GM21529 (cell line): ENCODE data around the gene CTBP1.

Experiments used
- ATAC-seq: cut with Tn5 transposase; IDR thresholded peaks from one replicate; pipeline ENCODE4 v1.9.1; 2021; ENCODE audit not compliant: unreplicated experiment

The CTBP1 gene

GRCh38 chr4:1211891-1212545 is 36.9 kb downstream of the CTBP1 start:
- ATAC-seq, result no peak

DNA sequence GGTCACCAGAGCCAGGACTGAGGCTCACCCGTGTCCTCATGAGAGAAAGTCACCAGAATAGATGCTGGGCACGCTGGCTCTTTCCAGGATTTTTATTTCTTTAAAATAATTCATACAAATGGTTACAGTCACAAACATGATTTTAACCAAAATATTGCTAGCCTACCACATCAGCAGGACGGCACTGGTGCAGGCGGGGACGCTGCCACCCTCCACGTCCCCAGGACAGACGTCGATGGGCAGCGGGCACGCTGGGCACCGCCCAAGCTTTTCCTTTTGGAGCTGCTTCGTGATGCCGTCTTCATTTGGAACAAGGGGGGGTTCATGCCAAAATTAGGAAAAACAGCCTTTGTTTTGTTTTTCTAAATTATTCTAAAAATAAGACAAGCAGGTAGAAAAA is 37.6 kb downstream of the CTBP1 start:
- ATAC-seq, result no peak

- no peak for ATAC-seq
These were observed 38.0 kb downstream of the CTBP1 start for GRCh38 chr4:1210971-1211370.

GRCh38 chr4:1210241-1210841 is 38.6 kb downstream of the CTBP1 start:
- ATAC-seq, result no peak

DNA sequence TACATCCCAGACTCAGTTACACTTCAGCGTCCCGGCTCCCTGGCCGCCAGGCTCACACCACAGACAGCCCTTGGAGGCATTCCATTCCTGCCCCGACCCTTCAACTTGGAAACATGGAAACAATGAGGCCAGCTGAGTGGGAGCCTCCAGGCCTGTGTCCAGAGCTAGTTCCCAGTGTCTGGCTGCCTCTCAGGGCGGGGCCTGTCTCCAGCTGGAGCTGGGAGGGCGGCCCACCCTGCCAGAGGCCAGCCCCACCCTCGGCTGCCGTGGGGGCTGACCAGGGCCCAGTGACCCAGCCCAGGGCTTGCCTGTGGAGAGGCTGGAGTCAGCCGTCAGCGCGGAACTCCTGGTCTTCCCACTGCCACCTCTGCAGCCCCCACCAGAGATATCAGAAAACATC is 39.1 kb downstream of the CTBP1 start:
- no peak for ATAC-seq

DNA sequence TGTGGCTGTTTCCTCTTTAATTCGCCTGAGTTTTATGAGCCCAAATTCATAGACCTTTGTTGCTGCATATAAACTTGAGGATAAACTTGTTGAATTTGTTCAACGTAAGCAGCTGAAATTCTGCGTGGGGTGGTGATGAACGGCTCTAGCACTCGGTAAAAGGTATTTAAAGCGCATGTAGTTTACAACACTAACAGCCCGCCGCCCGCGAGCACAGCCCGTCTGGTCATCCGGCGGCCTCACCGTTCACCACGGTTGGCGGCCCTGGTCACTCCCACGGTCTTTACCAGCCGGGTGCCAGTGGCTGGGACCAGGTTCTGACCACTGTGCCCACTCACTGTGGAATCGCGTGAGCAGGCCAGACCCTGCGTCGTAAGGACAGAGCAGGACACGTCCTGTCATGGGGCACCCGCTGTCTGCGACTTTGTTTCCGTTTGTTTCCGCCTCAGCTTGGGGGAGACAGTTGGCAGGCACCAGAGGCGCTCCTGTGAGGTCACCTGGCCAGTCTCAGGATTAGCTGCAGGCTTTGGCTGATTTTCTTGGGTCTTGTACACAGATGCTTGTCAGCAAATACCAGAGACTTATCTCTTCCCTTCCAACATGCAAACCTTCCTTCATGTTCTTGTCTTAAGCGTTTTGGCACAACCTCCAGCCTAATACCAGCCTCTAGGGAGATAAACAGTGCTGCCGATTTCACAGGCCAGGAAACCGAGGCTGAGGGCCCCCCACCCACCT is 39.8 kb downstream of the CTBP1 start:
- no peak for ATAC-seq

GRCh38 chr4:1208266-1208961 is 40.5 kb downstream of the CTBP1 start:
- no peak for ATAC-seq

DNA sequence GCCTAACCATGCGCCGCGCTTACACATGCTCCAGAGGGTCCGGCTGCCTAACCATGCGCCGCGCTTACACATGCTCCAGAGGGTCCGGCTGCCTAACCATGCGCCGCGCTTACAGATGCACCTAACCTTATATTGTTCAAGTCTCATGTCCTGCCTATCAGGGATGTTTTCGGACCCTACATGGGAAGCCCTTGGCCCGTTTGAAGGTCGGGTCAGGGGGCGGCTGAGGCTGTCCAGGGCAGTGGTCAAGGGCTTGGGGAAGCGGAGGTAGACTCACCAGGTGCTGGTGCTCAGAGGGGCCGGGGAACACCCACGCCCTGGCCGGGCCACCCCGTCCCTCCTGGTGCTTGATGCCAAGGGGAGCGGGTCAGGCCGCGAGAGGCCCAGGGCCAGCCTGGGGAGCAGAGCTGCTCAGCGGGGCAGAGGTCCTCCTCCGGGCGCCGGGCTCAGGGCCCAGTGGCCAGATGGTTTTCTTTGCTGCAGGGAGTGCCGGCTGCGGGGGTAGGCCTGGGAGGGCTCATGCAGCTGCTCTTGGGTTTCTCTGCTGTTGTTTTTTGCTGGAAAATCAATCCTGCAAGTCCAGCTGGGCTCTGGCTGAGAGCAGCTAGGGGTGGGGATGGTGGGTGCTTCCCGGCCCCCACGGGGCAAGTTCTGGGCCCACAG is 41.2 kb downstream of the CTBP1 start:
- ATAC-seq, result no peak

DNA sequence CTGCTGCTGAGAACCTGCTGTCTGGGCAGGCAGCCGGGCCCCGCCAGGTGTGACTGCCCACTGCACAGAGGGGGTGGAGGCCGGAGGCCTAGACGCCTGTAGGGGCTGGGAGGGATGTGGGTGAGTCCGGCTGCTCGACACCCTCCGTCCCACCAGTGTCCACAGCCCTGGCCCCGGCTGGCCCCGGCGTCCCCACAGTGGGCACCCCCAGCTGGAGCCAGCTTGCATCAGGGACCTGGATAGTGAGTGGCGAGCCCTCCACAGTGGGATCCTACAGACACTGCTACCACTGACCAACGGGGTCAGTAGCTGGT is 41.8 kb downstream of the CTBP1 start:
- ATAC-seq, result no peak

- no peak for ATAC-seq
These were observed 42.4 kb downstream of the CTBP1 start for GRCh38 chr4:1206299-1207156.

DNA sequence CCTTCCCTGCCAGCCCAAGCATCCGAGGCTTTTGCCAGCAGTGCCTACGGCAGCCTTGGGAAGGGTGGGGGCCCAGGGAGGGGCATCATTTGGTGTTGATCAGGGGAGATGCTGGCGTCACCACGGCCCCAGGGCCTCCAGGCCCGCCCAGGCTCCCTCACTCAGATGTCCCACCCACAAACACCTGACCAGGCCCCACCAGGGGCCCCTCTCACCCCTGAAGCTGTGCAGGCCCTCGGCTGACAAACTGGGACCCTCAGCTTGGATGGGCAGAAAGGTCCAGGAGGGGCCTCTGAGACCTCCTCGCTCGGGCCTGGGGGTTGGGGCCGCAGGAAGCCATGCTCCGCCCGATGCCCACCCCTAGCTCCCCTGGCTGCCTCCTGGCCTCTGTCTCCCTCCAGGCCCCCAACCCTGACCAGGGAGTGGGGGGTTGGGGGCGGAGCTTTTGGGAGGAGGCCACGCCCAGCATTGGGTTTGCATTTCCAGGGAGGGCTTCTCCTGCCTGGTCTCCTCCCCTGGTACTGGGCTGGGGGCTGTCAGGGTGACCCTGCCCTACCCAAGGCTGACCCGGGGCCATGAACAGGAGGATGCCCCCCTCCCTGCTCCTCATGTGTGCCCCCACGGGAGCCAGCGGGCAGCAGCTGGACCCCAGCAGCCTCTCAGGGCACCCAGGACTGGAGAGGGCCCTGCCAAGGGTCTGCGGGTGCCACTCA is 43.2 kb downstream of the CTBP1 start:
- ATAC-seq, result no peak

GRCh38 chr4:1204828-1205585 is 43.9 kb downstream of the CTBP1 start:
- ATAC-seq, result no peak

DNA sequence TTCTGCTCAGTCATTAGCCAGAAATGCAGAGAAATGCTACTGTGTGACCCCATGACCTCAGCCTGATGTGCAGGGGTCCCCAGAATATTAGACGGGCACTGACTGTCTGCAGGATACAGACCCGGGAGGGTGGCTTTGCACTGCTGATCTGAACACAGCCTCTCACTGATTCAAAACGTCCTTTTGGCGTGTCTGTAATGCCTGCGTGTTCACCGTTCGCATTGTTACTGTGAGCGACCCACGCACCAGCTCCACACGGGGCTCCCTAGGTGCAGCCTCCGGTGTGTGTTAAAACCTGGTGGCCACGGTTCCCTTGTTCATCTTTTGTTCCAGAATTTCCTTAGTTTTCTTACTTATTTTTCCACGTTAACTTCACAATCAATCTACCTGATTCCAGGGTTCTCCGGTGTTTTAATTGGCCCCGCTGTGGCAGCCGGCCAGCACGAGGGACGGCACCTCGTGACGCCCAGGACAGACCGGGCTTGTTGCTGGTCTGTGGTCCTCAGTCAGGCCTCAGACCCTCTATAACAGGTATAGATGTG is 44.6 kb downstream of the CTBP1 start:
- ATAC-seq, result no peak

GRCh38 chr4:1203026-1203616 is 45.8 kb downstream of the CTBP1 start:
- no peak for ATAC-seq

GRCh38 chr4:1202526-1203011 is 46.4 kb downstream of the CTBP1 start:
- no peak for ATAC-seq

- peak; percentile 22 for ATAC-seq
These were observed 46.9 kb downstream of the CTBP1 start for GRCh38 chr4:1201851-1202525.

GRCh38 chr4:1200425-1201035 is 48.4 kb downstream of the CTBP1 start:
- peak; percentile 3 for ATAC-seq
